ENCODE data around the gene SS18L1.

SS18L1 gene

GRCh38 chr20:62209850-62210495 is 66.4 kb downstream of the SS18L1 start:
- no peak for DNase-seq (ENCODE audit: low read depth in 2 of 2)
- no peak for TF ChIP-seq CTCF (IDR thresholded peaks at IDR 0.05; ENCODE audit: low read depth, low read length)
- H3K4me3 ChIP-seq (replicated peaks in 1 of 2; ENCODE audit: low read depth in 2 of 2, low read length in 2 of 2), result no peak overlapping the region

- H3K4me3 ChIP-seq (replicated peaks in 1 of 2; ENCODE audit: low read depth in 2 of 2, low read length in 2 of 2), result no peak overlapping the region
- no peak for TF ChIP-seq CTCF (IDR thresholded peaks at IDR 0.05; ENCODE audit: low read depth, low read length)
- DNase-seq (ENCODE audit: low read depth in 2 of 2), result no peak
These were observed 66.9 kb downstream of the SS18L1 start for GRCh38 chr20:62210496-62210855.

GRCh38 chr20:62211216-62211615 is 67.6 kb downstream of the SS18L1 start:
- DNase-seq (ENCODE audit: low read depth in 2 of 2), result no peak
- H3K4me3 ChIP-seq (replicated peaks in 1 of 2; ENCODE audit: low read depth in 2 of 2, low read length in 2 of 2), result no peak overlapping the region
- TF ChIP-seq CTCF (IDR thresholded peaks at IDR 0.05; ENCODE audit: low read depth, low read length), result no peak

- no peak for TF ChIP-seq CTCF (IDR thresholded peaks at IDR 0.05; ENCODE audit: low read depth, low read length)
These were observed 68.3 kb downstream of the SS18L1 start for GRCh38 chr20:62211769-62212288.

GRCh38 chr20:62212299-62212698 is 68.7 kb downstream of the SS18L1 start:
- no peak for DNase-seq (ENCODE audit: low read depth in 2 of 2)
- no peak for TF ChIP-seq CTCF (IDR thresholded peaks at IDR 0.05; ENCODE audit: low read depth, low read length)
- no peak overlapping the region for H3K4me3 ChIP-seq (replicated peaks in 1 of 2; ENCODE audit: low read depth in 2 of 2, low read length in 2 of 2)

More at GRCh38 chr20:62211769-62212288, 68.3 kb downstream of the SS18L1 start:
- no peak for DNase-seq (ENCODE audit: low read depth in 2 of 2)
- H3K4me3 ChIP-seq (replicated peaks in 1 of 2; ENCODE audit: low read depth in 2 of 2, low read length in 2 of 2), result no peak overlapping the region

GRCh38 chr20:62214067-62214466 is 70.5 kb downstream of the SS18L1 start:
- no peak overlapping the region for H3K4me3 ChIP-seq (replicated peaks in 1 of 2; ENCODE audit: low read depth in 2 of 2, low read length in 2 of 2)
- DNase-seq (ENCODE audit: low read depth in 2 of 2), result no peak
- TF ChIP-seq CTCF (IDR thresholded peaks at IDR 0.05; ENCODE audit: low read depth, low read length), result no peak

Data from cardiac fibroblast (primary cell).